OCI-LY7 (cell line): ENCODE measurements around the gene RUNX1. TPM values are rescaled to one million over a fixed set of nuclear protein-coding genes. Genes with fewer than 3 reads are reported as not detected.

ENCODE experiments used
- BruUV-seq: library from RNA; stranded (reverse); fragments of 400-500 nt; replicated peaks from 2 replicates; lab custom pipeline; 2021; lab: Mats Ljungman, UMichigan
- CTCF ChIA-PET: fragments of 300-600 bp; sonication (Branson Sonifier 250); formaldehyde crosslinking; loops from one replicate; lab custom pipeline; 2022; ENCODE audit warnings: antibody characterized with exemption; ENCODE audit not compliant: unreplicated experiment; lab: Charles Lee
- POLR2A ChIA-PET: fragments of 300-600 bp; sonication (Branson Sonifier 250); formaldehyde crosslinking; loops from one replicate; lab custom pipeline; 2022; ENCODE audit warnings: antibody characterized with exemption; lab: Charles Lee
- DNase-seq: peaks from one replicate; pipeline ENCODE4 v3.0.0-alpha.2; 2015; ENCODE audit warnings: low spot score
- H2AFZ ChIP-seq: fragments of 200-600 bp; sonication (generic), shearing (Covaris generic); 2 replicates; pipeline ENCODE4 v1.6.1; 2014; ENCODE audit warnings: mild to moderate bottlenecking, antibody characterized with exemption, low read length, moderate library complexity
- H3K27ac ChIP-seq: fragments of 200-600 bp; sonication (generic); 2 replicates; pipeline ENCODE4 v1.5.1; 2014; ENCODE audit warnings: mixed run types, low read depth, mild to moderate bottlenecking, moderate library complexity, low read length, inconsistent platforms; ENCODE audit not compliant: poor library complexity, severe bottlenecking
- H3K36me3 ChIP-seq: fragments of 200-600 bp; sonication (generic); 2 replicates; pipeline ENCODE4 v1.6.1; 2014; ENCODE audit warnings: mild to moderate bottlenecking, antibody characterized with exemption, low read length, moderate library complexity, mixed read lengths; ENCODE audit not compliant: insufficient read depth
- H3K4me1 ChIP-seq: fragments of 200-600 bp; sonication (generic); 2 replicates; pipeline ENCODE4 v1.5.1; 2014; ENCODE audit warnings: mild to moderate bottlenecking, low read length; ENCODE audit not compliant: insufficient read depth, poor library complexity, severe bottlenecking
- H3K4me2 ChIP-seq: fragments of 200-600 bp; sonication (generic); 2 replicates; pipeline ENCODE4 v1.6.1; 2014; ENCODE audit warnings: mild to moderate bottlenecking, low read length
- H3K4me3 ChIP-seq: fragments of 200-600 bp; sonication (generic); 2 replicates; pipeline ENCODE4 v1.5.1; 2014; ENCODE audit warnings: mild to moderate bottlenecking, low read depth, low read length; ENCODE audit not compliant: poor library complexity, severe bottlenecking
- H3K79me2 ChIP-seq: fragments of 200-600 bp; sonication (generic); 2 replicates; pipeline ENCODE4 v1.6.1; 2016; ENCODE audit warnings: low read depth, mild to moderate bottlenecking, low read length, moderate library complexity, mixed read lengths; ENCODE audit not compliant: insufficient read depth
- H3K9me2 ChIP-seq: fragments of 200-600 bp; sonication (generic); 2 replicates; pipeline ENCODE4 v1.6.1; 2016; ENCODE audit warnings: mild to moderate bottlenecking, low read length, mixed read lengths; ENCODE audit not compliant: insufficient read depth
- H3K9me3 ChIP-seq: fragments of 200-600 bp; sonication (generic); 2 replicates; pipeline ENCODE4 v1.6.1; 2014; ENCODE audit warnings: mild to moderate bottlenecking, mixed run types, low read length, mixed read lengths
- H4K20me1 ChIP-seq: fragments of 200-600 bp; sonication (generic); 2 replicates; pipeline ENCODE4 v1.6.1; 2014; ENCODE audit warnings: mild to moderate bottlenecking, antibody characterized with exemption, low read length, moderate library complexity, mixed read lengths; ENCODE audit not compliant: insufficient read depth
- CTCF ChIP-seq: fragments of 200-600 bp; sonication (generic); conservative IDR thresholded peaks from 2 replicates; pipeline ENCODE4 v1.5.1; 2014; ENCODE audit warnings: mild to moderate bottlenecking, antibody characterized with exemption, low read length, moderate library complexity, mixed read lengths
- EZH2phosphoT487 ChIP-seq: fragments of 200-600 bp; sonication (generic); IDR thresholded peaks from 2 replicates; pipeline ENCODE4 v1.6.1; 2018; ENCODE audit warnings: low read depth, borderline replicate concordance, mild to moderate bottlenecking, mixed run types, antibody characterized with exemption, low read length, moderate library complexity, mixed read lengths
- intact Hi-C: fragments of 100-400 bp; cut with micrococcal nuclease; formaldehyde crosslinking; loops from one replicate; pipeline ENCODE4 v1.10.0; 2022; ENCODE audit not compliant: unreplicated experiment
- total RNA-seq, 2 experiments: library from RNA; depleted of rRNA in 1 of 2; stranded (reverse); fragments of >200 nt in 1 of 2; shearing (Covaris generic) in 1 of 2; gene quantifications; 2 replicates each; pipeline ENCODE4 v1.2.3, GENCODE V29; 2014 to 2022

The RUNX1 gene
- total RNA-seq, 2 experiments from 2014 or later: 30.5 to 40.8 TPM

- ChIA-PET POLR2A (interaction anchor here (0.7 kb wide), 1 partner anchor 94 kb away, joined by 3 read pairs; no protein-coding TSS in a partner anchor), CTCF (no interaction called here)
- no peak for DNase-seq
- peaks cover 13% of the 10 kb centered on the region; the same call in 1 of the 2 replicates for H3K79me2 ChIP-seq
- peaks cover 27% of the 10 kb centered on the region for H3K4me1 ChIP-seq
- H3K9me2 ChIP-seq: no peaks in the 10 kb centered on the region
- peaks cover 33% of the 10 kb centered on the region; the same call in 1 of the 2 replicates for H4K20me1 ChIP-seq
- no peak overlapping the region for H3K4me2 ChIP-seq
- no peak overlapping the region for H3K27ac ChIP-seq
- BruUV-seq: no TSS peak
- no peaks in the 10 kb centered on the region for H3K9me3 ChIP-seq
- H2AFZ ChIP-seq: no peak overlapping the region
- no peaks in the 10 kb centered on the region for H3K36me3 ChIP-seq
- intact Hi-C loops: no loop called here
- TF ChIP-seq EZH2phosphoT487: no peak
- H3K4me3 ChIP-seq: no peak overlapping the region
Measured at GRCh38 chr21:34908419-34909055, 140.6 kb downstream of the RUNX1 start.

DNA sequence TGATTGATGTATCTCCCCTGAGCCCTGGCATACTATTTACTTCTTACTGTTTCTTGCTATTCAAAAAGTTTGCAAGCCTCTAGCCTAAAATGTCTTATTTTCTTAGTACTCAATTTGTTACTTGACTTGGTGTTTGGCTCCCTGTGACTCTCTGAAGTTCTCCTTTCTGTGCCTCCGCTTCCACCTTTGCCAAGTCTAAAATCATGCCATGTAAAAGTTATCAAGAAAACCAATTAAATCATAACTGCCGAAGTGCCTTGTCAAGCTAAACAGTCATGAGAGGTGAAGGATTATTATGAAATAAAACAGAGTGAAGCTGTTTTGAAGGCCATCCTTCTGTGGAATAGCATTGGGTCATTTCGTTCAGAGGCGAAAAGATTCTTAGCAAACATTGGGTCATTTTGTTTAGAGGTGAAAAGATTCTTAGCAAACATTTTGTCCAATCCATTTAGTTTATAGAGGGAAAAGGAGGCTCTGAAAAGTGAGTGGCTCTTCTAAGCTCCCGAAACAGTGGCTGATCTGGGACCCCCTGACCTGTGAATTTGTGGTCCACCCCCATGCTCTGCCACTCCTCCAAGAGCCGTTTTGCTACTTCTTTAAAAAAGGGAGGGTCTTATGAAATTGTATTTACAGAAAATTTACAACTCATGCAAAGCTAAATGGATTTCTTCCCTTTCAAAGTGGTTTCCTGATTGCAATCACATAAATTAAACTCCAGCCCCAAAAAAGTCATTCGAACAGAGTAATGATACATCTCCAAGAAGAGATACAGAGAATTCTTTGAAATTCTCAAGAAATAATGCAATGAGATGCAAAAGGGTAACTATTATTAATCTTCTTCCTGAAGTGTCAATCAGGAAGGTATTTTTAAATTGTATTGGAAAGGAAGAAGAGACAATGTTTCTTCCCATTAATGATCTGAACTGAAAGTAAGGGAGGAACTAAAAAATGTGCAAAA, 141.4 kb downstream of the RUNX1 start:
- ChIA-PET CTCF (no interaction called here), POLR2A (interaction anchor here (0.7 kb wide), 1 partner anchor 94 kb away, joined by 3 read pairs; no protein-coding TSS in a partner anchor)
- H3K27ac ChIP-seq: no peak overlapping the region
- DNase-seq: no peak
- no TSS peak for BruUV-seq
- H3K4me3 ChIP-seq: no peak overlapping the region
- intact Hi-C loops: no loop called here
- H3K4me2 ChIP-seq: no peak overlapping the region
- H2AFZ ChIP-seq: no peak overlapping the region
- H3K9me2 ChIP-seq: no peaks in the 10 kb centered on the region
- H3K79me2 ChIP-seq: peaks cover 17% of the 10 kb centered on the region; the same call in 1 of the 2 replicates
- H3K4me1 ChIP-seq: peaks cover 27% of the 10 kb centered on the region
- peaks cover 33% of the 10 kb centered on the region; the same call in 1 of the 2 replicates for H4K20me1 ChIP-seq
- H3K36me3 ChIP-seq: no peaks in the 10 kb centered on the region
- no peaks in the 10 kb centered on the region for H3K9me3 ChIP-seq
- TF ChIP-seq EZH2phosphoT487 (no peak), CTCF (no peak)

GRCh38 chr21:34906401-34906800, 142.7 kb downstream of the RUNX1 start:
- no peaks in the 10 kb centered on the region for H3K36me3 ChIP-seq
- peaks cover 17% of the 10 kb centered on the region; the same call in 1 of the 2 replicates for H3K79me2 ChIP-seq
- ChIA-PET POLR2A (no interaction called here), CTCF (no interaction called here)
- peaks cover 17% of the 10 kb centered on the region for H3K4me1 ChIP-seq
- peaks cover 20% of the 10 kb centered on the region; the same call in 1 of the 2 replicates for H4K20me1 ChIP-seq
- no peak overlapping the region for H3K4me2 ChIP-seq
- H3K4me3 ChIP-seq: no peak overlapping the region
- TF ChIP-seq EZH2phosphoT487: no peak
- TF ChIP-seq CTCF: no peak
- intact Hi-C loops: no loop called here
- H3K9me2 ChIP-seq: no peaks in the 10 kb centered on the region
- DNase-seq: no peak
- BruUV-seq: no TSS peak
- no peaks in the 10 kb centered on the region for H3K9me3 ChIP-seq
- no peak overlapping the region for H3K27ac ChIP-seq
- no peak overlapping the region for H2AFZ ChIP-seq
